B cell (primary cell): ENCODE measurements around the gene SOCS4. TPM values are rescaled to one million over a fixed set of nuclear protein-coding genes. Genes with fewer than 3 reads are reported as not detected.

Experiments used
- ATAC-seq: fragments of 200-7000 bp; cut with Tn5 transposase; one replicate; pipeline ENCODE4 v1.10.0; 2021; ENCODE audit warnings: low read depth, mild to moderate bottlenecking, moderate number of reproducible peaks, moderate library complexity
- CTCF ChIA-PET: fragments of 350-600 bp; sonication (Branson Sonifier 250); formaldehyde crosslinking; loops from one replicate; lab custom pipeline; 2021; ENCODE audit warnings: antibody characterized with exemption, inconsistent platforms; lab: Charles Lee
- POLR2A ChIA-PET: fragments of 350-600 bp; sonication (Branson Sonifier 250); formaldehyde crosslinking; loops from one replicate; lab custom pipeline; 2021; ENCODE audit warnings: antibody characterized with exemption; lab: Charles Lee
- DNase-seq: peaks from one replicate; pipeline ENCODE4 v3.0.0; 2013
- H2AFZ ChIP-seq: 2 replicates; pipeline ENCODE4 v1.6.1; 2012; ENCODE audit warnings: mild to moderate bottlenecking, low read depth, low read length; ENCODE audit not compliant: insufficient read depth, poor library complexity, severe bottlenecking
- H3K27ac ChIP-seq, 2 donors: 1 replicate in 1 of 2; 2 replicates in 1 of 2; pipeline ENCODE4 v1.5.1; 2012 to 2013; ENCODE audit warnings: low read length in 2 of 2, mild to moderate bottlenecking in 2 of 2, moderate library complexity in 1 of 2
- H3K27me3 ChIP-seq, 4 experiments: fragments of 200-600 bp in 1 of 4; sonication (generic) in 1 of 4; replicated peaks in 1 of 4; 1 replicate in 2 of 4; 2 replicates in 2 of 4; pipeline versions ENCODE4 v1.6.1 to v1.7.0; 2013 to 2016; ENCODE audit warnings: low read length in 3 of 4, mild to moderate bottlenecking in 2 of 4, mixed read lengths in 1 of 4, moderate library complexity in 1 of 4; ENCODE audit not compliant: insufficient read depth in 4 of 4, control insufficient read depth in 3 of 4; ENCODE audit errors: control extremely low read depth in 1 of 4
- H3K36me3 ChIP-seq, 2 experiments: replicated peaks in 1 of 2; 1 replicate in 1 of 2; 2 replicates in 1 of 2; pipeline versions ENCODE4 v1.6.1 to v1.7.1; 2013; ENCODE audit warnings: low read length in 1 of 2; ENCODE audit not compliant: insufficient read depth in 2 of 2, control insufficient read depth in 1 of 2; ENCODE audit errors: control extremely low read depth in 1 of 2, extremely low read depth in 1 of 2
- H3K4me1 ChIP-seq, 2 donors: fragments of 200-600 bp in 1 of 2; sonication (generic) in 1 of 2; 1 replicate in 1 of 2; 2 replicates in 1 of 2; pipeline versions ENCODE4 v1.5.1 to v1.6.1; 2013 to 2017; ENCODE audit warnings: low read length in 2 of 2; ENCODE audit not compliant: control insufficient read depth in 2 of 2, insufficient read depth in 2 of 2
- H3K4me2 ChIP-seq: replicated peaks from 2 replicates; pipeline ENCODE3; 2012; ENCODE audit warnings: mild to moderate bottlenecking, low read depth, low read length; ENCODE audit not compliant: poor library complexity, severe bottlenecking
- H3K4me3 ChIP-seq, 5 experiments: fragments of 200-600 bp in 1 of 5; sonication (generic) in 1 of 5; 1 replicate in 3 of 5; 2 replicates in 2 of 5; pipeline versions ENCODE4 v1.5.1 to v1.7.0; 2011 to 2016; ENCODE audit warnings: low read length in 4 of 5, mild to moderate bottlenecking in 4 of 5, low read depth in 2 of 5, control low read depth in 1 of 5, moderate library complexity in 1 of 5; ENCODE audit not compliant: insufficient read depth in 1 of 5; ENCODE audit errors: control extremely low read depth in 1 of 5, extremely low read depth in 1 of 5
- H3K79me2 ChIP-seq: fragments of 200-600 bp; sonication (generic); one replicate; pipeline ENCODE4 v1.6.0; 2016; ENCODE audit warnings: low read length; ENCODE audit not compliant: control insufficient read depth, insufficient read depth
- H3K9ac ChIP-seq: fragments of 200-600 bp; sonication (generic); 2 replicates; pipeline ENCODE4 v1.6.1; 2017; ENCODE audit warnings: mild to moderate bottlenecking, low read length, moderate library complexity
- H3K9me3 ChIP-seq, 3 donors: one replicate each; pipeline versions ENCODE4 v1.6.1 to v1.7.1; 2013; ENCODE audit warnings: low read length in 2 of 3; ENCODE audit not compliant: control insufficient read depth in 2 of 3, insufficient read depth in 1 of 3; ENCODE audit errors: control extremely low read depth in 1 of 3
- H4K20me1 ChIP-seq: 2 replicates; pipeline ENCODE4 v1.6.0; 2012; ENCODE audit warnings: mild to moderate bottlenecking, low read length; ENCODE audit not compliant: insufficient read depth, control insufficient read depth, poor library complexity, severe bottlenecking
- H3K27ac Mint-ChIP-seq: one replicate; pipeline ENCODE4 v1.8.0; 2021; ENCODE audit warnings: mixed read lengths
- H3K27me3 Mint-ChIP-seq: one replicate; pipeline ENCODE4 v1.8.0; 2021; ENCODE audit warnings: mixed read lengths
- H3K4me1 Mint-ChIP-seq: one replicate; pipeline ENCODE4 v1.8.0; 2021; ENCODE audit warnings: mixed read lengths
- H3K4me3 Mint-ChIP-seq: one replicate; pipeline ENCODE4 v1.8.0; 2021; ENCODE audit warnings: mixed read lengths
- H3K9me3 Mint-ChIP-seq: one replicate; pipeline ENCODE4 v1.8.0; 2022; ENCODE audit warnings: mixed read lengths; ENCODE audit not compliant: insufficient read depth
- EZH2 ChIP-seq: IDR thresholded peaks from 2 replicates; pipeline ENCODE4 v1.6.1; 2012; ENCODE audit warnings: borderline replicate concordance, low read depth, mild to moderate bottlenecking, moderate library complexity, low read length; ENCODE audit not compliant: insufficient read depth, poor library complexity, severe bottlenecking
- WGBS: methylation state at CpG from one replicate; pipeline ENCODE4 v1.1.5; 2013; ENCODE audit warnings: missing lambda C conversion rate; ENCODE audit not compliant: insufficient coverage; 5-methylcytosine and 5-hydroxymethylcytosine counted together
- intact Hi-C: fragments of 100-400 bp; cut with micrococcal nuclease; formaldehyde crosslinking; loops from one replicate; pipeline ENCODE4 v1.10.0; 2022
- polyA plus RNA-seq: library from polyadenylated mRNA; depleted of rRNA; stranded (reverse); fragments of >200 nt; gene quantifications from 2 replicates; pipeline ENCODE4 v1.2.3, GENCODE V29; 2012
- total RNA-seq, 2 donors: library from RNA; stranded (reverse); fragments of 120-200 nt in 1 of 2; gene quantifications; 1 replicate in 1 of 2; 2 replicates in 1 of 2; pipeline versions ENCODE4 v1.2.3 to v1.2.4, GENCODE V29; 2013 to 2022
- TF ChIP-seq, protein P1 (sequence below): fragments of 200-600 bp; IDR thresholded peaks from one replicate; pipeline ENCODE4 v1.8.0; 2022; ENCODE audit warnings: antibody characterized with exemption, mild to moderate bottlenecking

Gene SOCS4
- total and polyA plus RNA-seq, 2 donors (not counting 1 experiment from before 2014, with no cell fraction given): 4.7 to 26.3 TPM

DNA sequence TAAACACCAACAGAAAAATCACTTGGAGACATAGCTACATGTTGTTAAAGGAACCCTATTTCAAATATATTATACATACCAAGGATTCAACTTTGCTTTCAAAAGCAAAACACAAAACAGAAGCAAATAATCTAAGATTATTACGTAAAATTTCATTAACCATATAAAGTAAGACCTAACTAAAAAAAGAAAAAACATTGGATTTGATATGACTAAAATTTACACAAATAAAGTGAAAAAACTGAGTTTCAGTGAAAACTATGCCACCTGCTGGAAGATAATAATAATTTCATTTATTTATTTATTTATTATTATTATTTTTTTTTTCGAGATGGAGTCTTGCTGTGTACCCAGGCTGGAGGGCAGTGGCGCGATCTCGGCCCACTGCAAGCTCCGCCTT lies 45.3 kb upstream of the SOCS4 start:
- H3K27ac ChIP-seq: no peak overlapping the region
- Mint-ChIP-seq H3K4me1 (no peaks in the 10 kb centered on the region), H3K4me3 (no peak overlapping the region), H3K9me3 (no peaks in the 10 kb centered on the region), H3K27me3 (no peaks in the 10 kb centered on the region), H3K27ac (no peak overlapping the region)
- no peaks in the 10 kb centered on the region for H3K9me3 ChIP-seq
- no peak for DNase-seq
- intact Hi-C loops: loop anchor here (5.0 kb wide), 1 partner anchor 79 kb away; the partner anchor contains the start of gene GCH1
- H3K4me3 ChIP-seq: no peak overlapping the region
- 83% methylated on average over 4 of the region's 6 CpGs for WGBS
- no peaks in the 10 kb centered on the region for H3K79me2 ChIP-seq
- H3K4me2 ChIP-seq: no peak overlapping the region
- H4K20me1 ChIP-seq: no peaks in the 10 kb centered on the region
- H3K27me3 ChIP-seq: no peaks in the 10 kb centered on the region
- CTCF ChIA-PET: interaction anchor here (0.6 to 1.2 kb wide), 3 partner anchors 122 to 185 kb away, joined by 3 to 4 read pairs (median 4); no protein-coding TSS in a partner anchor
- POLR2A ChIA-PET: no interaction called here
- ATAC-seq: no peak
- H3K9ac ChIP-seq: no peak overlapping the region
- H2AFZ ChIP-seq: no peak overlapping the region
- TF ChIP-seq, protein P1, sequence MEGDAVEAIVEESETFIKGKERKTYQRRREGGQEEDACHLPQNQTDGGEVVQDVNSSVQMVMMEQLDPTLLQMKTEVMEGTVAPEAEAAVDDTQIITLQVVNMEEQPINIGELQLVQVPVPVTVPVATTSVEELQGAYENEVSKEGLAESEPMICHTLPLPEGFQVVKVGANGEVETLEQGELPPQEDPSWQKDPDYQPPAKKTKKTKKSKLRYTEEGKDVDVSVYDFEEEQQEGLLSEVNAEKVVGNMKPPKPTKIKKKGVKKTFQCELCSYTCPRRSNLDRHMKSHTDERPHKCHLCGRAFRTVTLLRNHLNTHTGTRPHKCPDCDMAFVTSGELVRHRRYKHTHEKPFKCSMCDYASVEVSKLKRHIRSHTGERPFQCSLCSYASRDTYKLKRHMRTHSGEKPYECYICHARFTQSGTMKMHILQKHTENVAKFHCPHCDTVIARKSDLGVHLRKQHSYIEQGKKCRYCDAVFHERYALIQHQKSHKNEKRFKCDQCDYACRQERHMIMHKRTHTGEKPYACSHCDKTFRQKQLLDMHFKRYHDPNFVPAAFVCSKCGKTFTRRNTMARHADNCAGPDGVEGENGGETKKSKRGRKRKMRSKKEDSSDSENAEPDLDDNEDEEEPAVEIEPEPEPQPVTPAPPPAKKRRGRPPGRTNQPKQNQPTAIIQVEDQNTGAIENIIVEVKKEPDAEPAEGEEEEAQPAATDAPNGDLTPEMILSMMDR: peak; percentile 68
- TF ChIP-seq EZH2: no peak
- H3K36me3 ChIP-seq: peaks cover 0 to 2% of the 10 kb centered on the region in 2 experiments
- H3K4me1 ChIP-seq: no peaks in the 10 kb centered on the region

DNA sequence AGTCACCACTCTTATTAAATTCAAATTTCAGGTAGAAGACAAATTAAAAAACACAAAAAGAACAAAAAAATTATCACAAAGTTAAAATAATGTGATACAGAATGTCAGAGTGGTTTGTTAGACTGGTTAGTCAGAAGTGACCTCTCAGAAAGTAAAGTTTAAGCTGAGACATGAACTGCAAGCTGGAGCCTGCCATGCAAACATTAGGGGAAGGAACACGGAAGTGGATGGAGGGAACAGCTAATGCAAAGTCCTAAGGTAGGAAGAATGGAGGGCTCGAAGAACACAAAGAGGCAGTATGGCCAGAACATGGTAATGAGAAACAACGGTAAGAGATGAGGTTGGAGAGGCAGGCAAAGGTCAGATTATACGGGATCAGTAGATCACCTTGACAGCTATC lies 41.9 kb upstream of the SOCS4 start:
- TF ChIP-seq EZH2: no peak
- TF ChIP-seq, protein P1: no peak
- Mint-ChIP-seq H3K27me3 (no peaks in the 10 kb centered on the region), H3K4me1 (no peaks in the 10 kb centered on the region), H3K9me3 (no peaks in the 10 kb centered on the region), H3K27ac (no peak overlapping the region), H3K4me3 (no peak overlapping the region)
- Histone ChIP-seq H3K4me3 (no peak overlapping the region), H3K4me2 (no peak overlapping the region), H3K36me3 (peaks cover 0 to 2% of the 10 kb centered on the region in 2 experiments), H3K27ac (no peak overlapping the region), H2AFZ (no peak overlapping the region), H3K9me3 (no peaks in the 10 kb centered on the region), H3K79me2 (no peaks in the 10 kb centered on the region), H4K20me1 (no peaks in the 10 kb centered on the region), H3K9ac (no peak overlapping the region), H3K27me3 (no peaks in the 10 kb centered on the region), H3K4me1 (no peaks in the 10 kb centered on the region)
- DNase-seq (no peak), ATAC-seq (no peak)
- ChIA-PET POLR2A (no interaction called here), CTCF (interaction anchor here (1.4 kb wide), 1 partner anchor 42 kb away, joined by 3 read pairs; the partner anchor contains the start of genes SOCS4 and WDHD1)
- WGBS: 98% methylated on average over 4 of the region's 4 CpGs
- intact Hi-C loops: no loop called here
